ENCODE data around the gene KRTAP13-2.
A peak's percentile ranks its signal among the peaks of the same experiment; 100 is the strongest.

Gene KRTAP13-2

GRCh38 chr21:30372139-30372770 lies at the start of gene KRTAP13-2:
KRTAP13-2 (minus strand) TSS chr21:30372271; CDS start chr21:30372213, 58 bp downstream.
- no peak for DNase-seq (ENCODE audit: low read depth)
- TF ChIP-seq MAX (IDR thresholded peaks at IDR 0.05; ENCODE audit: low read depth, low read length): no peak

GRCh38 chr21:30415993-30416392 lies 43.9 kb upstream of the KRTAP13-2 start:
- DNase-seq (ENCODE audit: low read depth): no peak
- TF ChIP-seq POLR2A (IDR thresholded peaks at IDR 0.05; ENCODE audit: extremely low read depth, insufficient read length): no peak
- no peak for TF ChIP-seq MAX (IDR thresholded peaks at IDR 0.05; ENCODE audit: low read depth, low read length)
- TF ChIP-seq MYC (IDR thresholded peaks at IDR 0.05; ENCODE audit: low read depth, low read length): no peak
- no peak for TF ChIP-seq CTCF (IDR thresholded peaks at IDR 0.05; ENCODE audit: low read depth, low read length)
- H3K4me3 ChIP-seq (ENCODE audit: low read depth, low read length): no peak overlapping the region

More at GRCh38 chr21:30372139-30372770, at the start of gene KRTAP13-2:
- H3K4me3 ChIP-seq (ENCODE audit: low read depth, low read length): no peak within 1 kb of the TSS

GRCh38 chr21:30408782-30409494 lies 36.9 kb upstream of the KRTAP13-2 start:
- TF ChIP-seq CTCF (IDR thresholded peaks at IDR 0.05; ENCODE audit: low read depth, low read length) (peak; percentile 59), MYC (IDR thresholded peaks at IDR 0.05; ENCODE audit: low read depth, low read length) (no peak)
- DNase-seq (ENCODE audit: low read depth): peak; percentile 69
- no peak overlapping the region for H3K4me3 ChIP-seq (ENCODE audit: low read depth, low read length)

- no peak for DNase-seq (ENCODE audit: low read depth)
- TF ChIP-seq POLR2A (IDR thresholded peaks at IDR 0.05; ENCODE audit: extremely low read depth, insufficient read length) (no peak), CTCF (IDR thresholded peaks at IDR 0.05; ENCODE audit: low read depth, low read length) (no peak), MAX (IDR thresholded peaks at IDR 0.05; ENCODE audit: low read depth, low read length) (no peak), MYC (IDR thresholded peaks at IDR 0.05; ENCODE audit: low read depth, low read length) (no peak)
- no peak within 1 kb of the TSS for H3K4me3 ChIP-seq (ENCODE audit: low read depth, low read length)
Observed at GRCh38 chr21:30395731-30396130, 23.7 kb upstream of the KRTAP13-2 start, which contains the start of gene KRTAP13-1. KRTAP13-1 (plus strand) TSS chr21:30396031; CDS start chr21:30396087, 56 bp downstream.

GRCh38 chr21:30391492-30392025 lies 19.5 kb upstream of the KRTAP13-2 start:
- DNase-seq (ENCODE audit: low read depth): no peak
- no peak overlapping the region for H3K4me3 ChIP-seq (ENCODE audit: low read depth, low read length)
- TF ChIP-seq MAX (IDR thresholded peaks at IDR 0.05; ENCODE audit: low read depth, low read length): no peak
- TF ChIP-seq POLR2A (IDR thresholded peaks at IDR 0.05; ENCODE audit: extremely low read depth, insufficient read length): no peak
- TF ChIP-seq CTCF (IDR thresholded peaks at IDR 0.05; ENCODE audit: low read depth, low read length): no peak
- no peak for TF ChIP-seq MYC (IDR thresholded peaks at IDR 0.05; ENCODE audit: low read depth, low read length)

- no peak for TF ChIP-seq MYC (IDR thresholded peaks at IDR 0.05; ENCODE audit: low read depth, low read length)
- TF ChIP-seq MAX (IDR thresholded peaks at IDR 0.05; ENCODE audit: low read depth, low read length): no peak
- TF ChIP-seq CTCF (IDR thresholded peaks at IDR 0.05; ENCODE audit: low read depth, low read length): no peak
- no peak for TF ChIP-seq POLR2A (IDR thresholded peaks at IDR 0.05; ENCODE audit: extremely low read depth, insufficient read length)
- H3K4me3 ChIP-seq (ENCODE audit: low read depth, low read length): no peak overlapping the region
- DNase-seq (ENCODE audit: low read depth): no peak
Observed at GRCh38 chr21:30382201-30382600, 10.1 kb upstream of the KRTAP13-2 start.
